Skeletal muscle satellite cell (primary cell): ENCODE measurements around the gene EXOC4.

Experiments
- H3K27me3 ChIP-seq: 2 replicates; pipeline ENCODE4 v1.7.0; 2013; ENCODE audit warnings: low read length; ENCODE audit not compliant: control insufficient read depth, insufficient read depth
- H3K36me3 ChIP-seq: 2 replicates; pipeline ENCODE4 v1.7.0; 2013; ENCODE audit warnings: mild to moderate bottlenecking, control low read depth, low read length; ENCODE audit not compliant: insufficient read depth
- H3K4me1 ChIP-seq: 2 replicates; pipeline ENCODE4 v1.7.0; 2013; ENCODE audit warnings: low read length; ENCODE audit not compliant: control insufficient read depth, insufficient read depth
- H3K4me2 ChIP-seq: 2 replicates; pipeline ENCODE4 v1.7.0; 2013; ENCODE audit warnings: mild to moderate bottlenecking, low read length
- H3K4me3 ChIP-seq: 2 replicates; pipeline ENCODE4 v1.7.0; 2013; ENCODE audit warnings: low read length
- H3K9ac ChIP-seq: 2 replicates; pipeline ENCODE4 v1.7.0; 2013; ENCODE audit warnings: mild to moderate bottlenecking, low read depth, low read length, moderate library complexity
- H3K9me3 ChIP-seq: replicated peaks from 2 replicates; pipeline ENCODE4 v1.7.0; 2013; ENCODE audit warnings: mild to moderate bottlenecking, control low read depth, low read length

Gene EXOC4

GRCh38 chr7:133365917-133366316, 113.0 kb downstream of the EXOC4 start:
- H3K27me3 ChIP-seq, result no peaks in the 10 kb centered on the region

GRCh38 chr7:133367561-133367960, 114.7 kb downstream of the EXOC4 start:
- H3K9me3 ChIP-seq, result no peaks in the 10 kb centered on the region
- H3K36me3 ChIP-seq, result no peaks in the 10 kb centered on the region
- H3K27me3 ChIP-seq, result no peaks in the 10 kb centered on the region
- H3K4me3 ChIP-seq, result no peak overlapping the region
- H3K4me2 ChIP-seq, result no peak overlapping the region
- peaks cover 20% of the 10 kb centered on the region for H3K4me1 ChIP-seq
- no peak overlapping the region for H3K9ac ChIP-seq

More at GRCh38 chr7:133365917-133366316, 113.0 kb downstream of the EXOC4 start:
- Histone ChIP-seq H3K4me2 (no peak overlapping the region), H3K4me3 (no peak overlapping the region), H3K9me3 (no peaks in the 10 kb centered on the region), H3K4me1 (peaks cover 20% of the 10 kb centered on the region), H3K36me3 (no peaks in the 10 kb centered on the region), H3K9ac (no peak overlapping the region)

- no peak overlapping the region for H3K4me3 ChIP-seq
- H3K4me1 ChIP-seq, result peaks cover 20% of the 10 kb centered on the region
- H3K36me3 ChIP-seq, result no peaks in the 10 kb centered on the region
- H3K4me2 ChIP-seq, result no peak overlapping the region
- no peaks in the 10 kb centered on the region for H3K27me3 ChIP-seq
- H3K9ac ChIP-seq, result no peak overlapping the region
- H3K9me3 ChIP-seq, result no peaks in the 10 kb centered on the region
Observed at GRCh38 chr7:133369130-133369529, 116.3 kb downstream of the EXOC4 start.

GRCh38 chr7:133371616-133372015, 118.7 kb downstream of the EXOC4 start:
- Histone ChIP-seq H3K36me3 (peaks cover 3% of the 10 kb centered on the region), H3K9ac (no peak overlapping the region), H3K4me1 (no peaks in the 10 kb centered on the region), H3K4me3 (no peak overlapping the region), H3K4me2 (no peak overlapping the region), H3K27me3 (no peaks in the 10 kb centered on the region), H3K9me3 (no peaks in the 10 kb centered on the region)

- H3K9ac ChIP-seq, result no peak overlapping the region
- H3K9me3 ChIP-seq, result no peaks in the 10 kb centered on the region
- peaks cover 5% of the 10 kb centered on the region for H3K36me3 ChIP-seq
- H3K27me3 ChIP-seq, result no peaks in the 10 kb centered on the region
- no peak overlapping the region for H3K4me3 ChIP-seq
- H3K4me2 ChIP-seq, result no peak overlapping the region
- H3K4me1 ChIP-seq, result no peaks in the 10 kb centered on the region
Observed at GRCh38 chr7:133372337-133372736, 119.5 kb downstream of the EXOC4 start.

GRCh38 chr7:133376514-133376913, 123.6 kb downstream of the EXOC4 start:
- no peak overlapping the region for H3K4me3 ChIP-seq
- no peak overlapping the region for H3K4me2 ChIP-seq
- H3K36me3 ChIP-seq, result peaks cover 5% of the 10 kb centered on the region
- no peaks in the 10 kb centered on the region for H3K27me3 ChIP-seq
- H3K4me1 ChIP-seq, result no peaks in the 10 kb centered on the region
- H3K9me3 ChIP-seq, result no peaks in the 10 kb centered on the region
- no peak overlapping the region for H3K9ac ChIP-seq

GRCh38 chr7:133381965-133382364, 129.1 kb downstream of the EXOC4 start:
- Histone ChIP-seq H3K36me3 (no peaks in the 10 kb centered on the region), H3K9me3 (no peaks in the 10 kb centered on the region), H3K4me1 (no peaks in the 10 kb centered on the region), H3K4me2 (no peak overlapping the region), H3K27me3 (no peaks in the 10 kb centered on the region), H3K9ac (no peak overlapping the region), H3K4me3 (no peak overlapping the region)

GRCh38 chr7:133382775-133383559, 130.1 kb downstream of the EXOC4 start:
- H3K9ac ChIP-seq, result no peak overlapping the region
- H3K36me3 ChIP-seq, result no peaks in the 10 kb centered on the region
- H3K4me3 ChIP-seq, result no peak overlapping the region
- H3K4me1 ChIP-seq, result no peaks in the 10 kb centered on the region
- no peaks in the 10 kb centered on the region for H3K27me3 ChIP-seq
- H3K9me3 ChIP-seq, result no peaks in the 10 kb centered on the region
- no peak overlapping the region for H3K4me2 ChIP-seq

GRCh38 chr7:133386205-133386604, 133.3 kb downstream of the EXOC4 start:
- Histone ChIP-seq H3K9me3 (no peaks in the 10 kb centered on the region), H3K9ac (no peak overlapping the region), H3K27me3 (no peaks in the 10 kb centered on the region), H3K4me3 (no peak overlapping the region), H3K36me3 (no peaks in the 10 kb centered on the region), H3K4me1 (no peaks in the 10 kb centered on the region), H3K4me2 (no peak overlapping the region)

- H3K4me2 ChIP-seq, result no peak overlapping the region
- H3K4me3 ChIP-seq, result no peak overlapping the region
- H3K9me3 ChIP-seq, result no peaks in the 10 kb centered on the region
- no peaks in the 10 kb centered on the region for H3K36me3 ChIP-seq
- H3K27me3 ChIP-seq, result no peaks in the 10 kb centered on the region
- no peaks in the 10 kb centered on the region for H3K4me1 ChIP-seq
- no peak overlapping the region for H3K9ac ChIP-seq
Observed at GRCh38 chr7:133389727-133390126, 136.8 kb downstream of the EXOC4 start.

GRCh38 chr7:133391206-133391605, 138.3 kb downstream of the EXOC4 start:
- Histone ChIP-seq H3K27me3 (no peaks in the 10 kb centered on the region), H3K9me3 (no peaks in the 10 kb centered on the region), H3K9ac (no peak overlapping the region), H3K4me2 (no peak overlapping the region), H3K4me3 (no peak overlapping the region), H3K36me3 (no peaks in the 10 kb centered on the region), H3K4me1 (no peaks in the 10 kb centered on the region)

GRCh38 chr7:133394369-133394768, 141.5 kb downstream of the EXOC4 start:
- Histone ChIP-seq H3K4me1 (no peaks in the 10 kb centered on the region), H3K36me3 (no peaks in the 10 kb centered on the region), H3K9ac (no peak overlapping the region), H3K4me3 (no peak overlapping the region), H3K27me3 (no peaks in the 10 kb centered on the region), H3K9me3 (no peaks in the 10 kb centered on the region), H3K4me2 (no peak overlapping the region)
